Endodermal cell (in vitro differentiated cells): ENCODE results near the gene ADCY3. TPM values are rescaled to one million over a fixed set of nuclear protein-coding genes. Genes with fewer than 3 reads are reported as not detected.

Source experiments
- DNase-seq: peaks from one replicate; pipeline ENCODE4 v3.0.0-alpha.2; 2017
- H3K27ac ChIP-seq: 2 replicates; pipeline ENCODE4 v1.5.1; 2013; ENCODE audit warnings: mild to moderate bottlenecking, low read depth, low read length, moderate library complexity
- H3K27me3 ChIP-seq: 2 replicates; pipeline ENCODE4 v1.6.1; 2013; ENCODE audit warnings: mild to moderate bottlenecking, low read length, moderate library complexity; ENCODE audit not compliant: insufficient read depth, control insufficient read depth, poor library complexity, severe bottlenecking
- H3K36me3 ChIP-seq: 2 replicates; pipeline ENCODE4 v1.7.0; 2013; ENCODE audit warnings: mild to moderate bottlenecking, low read length, moderate library complexity; ENCODE audit not compliant: control insufficient read depth, insufficient read depth
- H3K4me1 ChIP-seq: one replicate; pipeline ENCODE4 v1.7.0; 2013; ENCODE audit warnings: low read length; ENCODE audit not compliant: control insufficient read depth, insufficient read depth
- H3K4me3 ChIP-seq: 2 replicates; pipeline ENCODE4 v1.5.1; 2013; ENCODE audit warnings: mild to moderate bottlenecking, low read length, moderate library complexity
- H3K9ac ChIP-seq: 2 replicates; pipeline ENCODE4 v1.6.1; 2013; ENCODE audit warnings: mild to moderate bottlenecking, low read length, moderate library complexity; ENCODE audit not compliant: poor library complexity, severe bottlenecking; ENCODE audit errors: extremely low read depth
- H3K9me3 ChIP-seq: 2 replicates; pipeline ENCODE4 v1.6.1; 2013; ENCODE audit warnings: mild to moderate bottlenecking, low read length, moderate library complexity; ENCODE audit not compliant: control insufficient read depth
- H3K27ac Mint-ChIP-seq: 2 replicates; pipeline ENCODE4 v1.8.0; 2020; ENCODE audit warnings: mixed read lengths
- H3K27me3 Mint-ChIP-seq: 2 replicates; pipeline ENCODE4 v1.8.0; 2021; ENCODE audit warnings: mild to moderate bottlenecking, mixed read lengths; ENCODE audit not compliant: insufficient read depth
- H3K36me3 Mint-ChIP-seq: 2 replicates; pipeline ENCODE4 v1.8.0; 2020; ENCODE audit warnings: low read depth, mixed read lengths
- H3K4me1 Mint-ChIP-seq: 2 replicates; pipeline ENCODE4 v1.8.0; 2020; ENCODE audit warnings: mixed read lengths
- H3K4me3 Mint-ChIP-seq: 2 replicates; pipeline ENCODE4 v1.8.0; 2020; ENCODE audit warnings: mild to moderate bottlenecking, moderate library complexity, mixed read lengths
- H3K9me3 Mint-ChIP-seq: 2 replicates; pipeline ENCODE4 v1.8.0; 2020; ENCODE audit warnings: mild to moderate bottlenecking, mixed read lengths
- WGBS, 2 experiments: methylation state at CpG; one replicate each; pipeline versions ENCODE4 v1.1.5 to v1.1.7; 2013; ENCODE audit warnings: missing lambda C conversion rate in 2 of 2, mixed read lengths in 1 of 2; ENCODE audit not compliant: insufficient coverage in 1 of 2, insufficient read length in 1 of 2; 5-methylcytosine and 5-hydroxymethylcytosine counted together
- total RNA-seq, 2 donors: library from RNA; stranded (reverse); fragmentation: NEBNext Ultra II Directional in 1 of 2; extraction: Animal tissue kit (Norgen Biotek cat#: 25700) in 1 of 2; gene quantifications; 2 replicates in 1 of 2; 3 replicates in 1 of 2; pipeline ENCODE4 v1.2.1, GENCODE V29; 2021
- TF ChIP-seq, protein P1 (sequence below): fragments of 200-600 bp; sonication (generic); conservative IDR thresholded peaks from 2 replicates; pipeline ENCODE4 v1.5.0; 2021; ENCODE audit warnings: antibody characterized with exemption, mild to moderate bottlenecking

ADCY3 gene
- total RNA-seq, 2 donors from 2014 or later = 29.8 to 41.2 TPM

DNA sequence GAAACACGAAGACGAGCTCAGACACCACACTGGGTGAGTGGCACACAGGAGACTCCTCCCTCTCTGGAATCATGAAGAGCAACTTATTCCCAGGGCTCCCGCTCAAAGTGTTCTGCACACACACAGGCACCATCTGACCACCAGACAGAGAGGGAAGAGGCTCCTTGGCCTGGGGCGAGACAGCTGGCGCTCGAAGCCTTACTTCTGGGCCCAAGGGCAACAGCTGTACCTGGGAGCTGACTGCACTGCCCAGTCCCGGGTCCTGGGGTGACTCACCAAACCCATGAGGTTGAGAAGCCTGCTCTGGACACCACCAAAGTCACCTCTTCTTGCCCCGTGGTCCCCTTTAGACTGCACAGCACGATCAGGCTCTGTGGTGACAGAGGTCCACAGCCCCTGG, 42.4 kb downstream of the ADCY3 start:
- no peaks in the 10 kb centered on the region for H3K9me3 Mint-ChIP-seq
- no peak overlapping the region for H3K4me3 ChIP-seq
- TF ChIP-seq, protein P1, sequence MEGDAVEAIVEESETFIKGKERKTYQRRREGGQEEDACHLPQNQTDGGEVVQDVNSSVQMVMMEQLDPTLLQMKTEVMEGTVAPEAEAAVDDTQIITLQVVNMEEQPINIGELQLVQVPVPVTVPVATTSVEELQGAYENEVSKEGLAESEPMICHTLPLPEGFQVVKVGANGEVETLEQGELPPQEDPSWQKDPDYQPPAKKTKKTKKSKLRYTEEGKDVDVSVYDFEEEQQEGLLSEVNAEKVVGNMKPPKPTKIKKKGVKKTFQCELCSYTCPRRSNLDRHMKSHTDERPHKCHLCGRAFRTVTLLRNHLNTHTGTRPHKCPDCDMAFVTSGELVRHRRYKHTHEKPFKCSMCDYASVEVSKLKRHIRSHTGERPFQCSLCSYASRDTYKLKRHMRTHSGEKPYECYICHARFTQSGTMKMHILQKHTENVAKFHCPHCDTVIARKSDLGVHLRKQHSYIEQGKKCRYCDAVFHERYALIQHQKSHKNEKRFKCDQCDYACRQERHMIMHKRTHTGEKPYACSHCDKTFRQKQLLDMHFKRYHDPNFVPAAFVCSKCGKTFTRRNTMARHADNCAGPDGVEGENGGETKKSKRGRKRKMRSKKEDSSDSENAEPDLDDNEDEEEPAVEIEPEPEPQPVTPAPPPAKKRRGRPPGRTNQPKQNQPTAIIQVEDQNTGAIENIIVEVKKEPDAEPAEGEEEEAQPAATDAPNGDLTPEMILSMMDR = no peak

DNA sequence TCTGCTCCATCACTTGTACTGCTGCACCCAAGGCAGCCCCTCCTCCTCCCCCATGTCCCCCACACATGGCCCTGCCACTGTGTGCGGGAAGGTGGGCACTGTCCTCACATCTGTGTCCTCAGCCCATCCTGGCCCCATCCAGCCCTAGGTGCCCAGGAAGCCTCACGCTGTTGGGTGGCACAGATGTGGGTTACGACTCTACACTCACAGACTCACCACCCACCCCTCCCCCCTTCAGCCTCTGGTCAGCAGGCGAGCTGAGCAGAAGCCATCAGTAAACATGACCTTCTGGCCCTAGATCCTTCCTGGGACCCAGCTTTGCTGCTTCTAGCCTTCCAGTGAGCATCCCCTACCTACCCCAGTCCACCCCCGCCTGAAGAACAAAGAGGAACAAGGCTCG, 43.0 kb downstream of the ADCY3 start:
- H3K27ac Mint-ChIP-seq = no peak overlapping the region
- no peaks in the 10 kb centered on the region for H3K27me3 ChIP-seq

More for the DNA sequence above, 42.4 kb downstream of the ADCY3 start:
- H3K27me3 ChIP-seq = no peaks in the 10 kb centered on the region
- Mint-ChIP-seq H3K27ac (no peak overlapping the region), H3K27me3 (no peaks in the 10 kb centered on the region), H3K4me3 (no peak overlapping the region), H3K4me1 (peaks cover 8% of the 10 kb centered on the region), H3K36me3 (no peaks in the 10 kb centered on the region)
- no peaks in the 10 kb centered on the region for H3K9me3 ChIP-seq
- no peak overlapping the region for H3K27ac ChIP-seq
- peak; percentile 33 for DNase-seq
- 85 to 95% methylated on average over 6 to 9 of the region's 9 CpGs for WGBS, 2 experiments
- no peak overlapping the region for H3K9ac ChIP-seq
- no peaks in the 10 kb centered on the region for H3K4me1 ChIP-seq
- no peaks in the 10 kb centered on the region for H3K36me3 ChIP-seq

DNA sequence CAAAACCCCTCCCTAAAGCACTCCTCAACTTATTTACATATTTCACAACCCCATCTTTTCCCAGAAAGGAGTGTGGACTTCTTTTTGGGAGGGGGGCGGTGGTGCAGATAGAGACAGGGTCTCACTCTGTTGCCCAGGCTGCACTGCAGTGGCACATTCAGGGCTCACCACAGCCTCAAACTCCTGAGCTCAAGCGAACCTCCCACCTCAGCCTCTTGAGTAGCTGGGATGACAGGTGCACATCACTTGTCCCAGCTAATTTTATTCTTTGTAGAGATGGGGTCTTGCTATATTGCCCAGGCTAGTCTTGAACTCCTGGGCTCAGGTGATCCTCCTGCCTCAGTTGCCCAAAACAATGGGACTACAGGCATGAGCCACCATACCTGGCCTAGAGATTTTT, 44.1 kb downstream of the ADCY3 start:
- no peaks in the 10 kb centered on the region for H3K9me3 Mint-ChIP-seq
- no peak overlapping the region for H3K4me3 ChIP-seq

More for the DNA sequence above, 43.0 kb downstream of the ADCY3 start:
- Histone ChIP-seq H3K4me1 (no peaks in the 10 kb centered on the region), H3K9ac (no peak overlapping the region), H3K4me3 (no peak overlapping the region), H3K9me3 (no peaks in the 10 kb centered on the region), H3K27ac (no peak overlapping the region), H3K36me3 (no peaks in the 10 kb centered on the region)
- Mint-ChIP-seq H3K4me3 (no peak overlapping the region), H3K4me1 (peaks cover 8% of the 10 kb centered on the region), H3K36me3 (no peaks in the 10 kb centered on the region), H3K9me3 (no peaks in the 10 kb centered on the region), H3K27me3 (no peaks in the 10 kb centered on the region)
- TF ChIP-seq, protein P1 = no peak
- peak; percentile 35 for DNase-seq
- 87 to 100% methylated on average over 2 to 6 of the region's 6 CpGs for WGBS, 2 experiments

More for the DNA sequence above, 44.1 kb downstream of the ADCY3 start:
- no peak overlapping the region for H3K4me3 Mint-ChIP-seq
- no peaks in the 10 kb centered on the region for H3K9me3 ChIP-seq
- no peaks in the 10 kb centered on the region for H3K27me3 ChIP-seq
- DNase-seq = peak; percentile 11
- no peak overlapping the region for H3K27ac Mint-ChIP-seq
- no peaks in the 10 kb centered on the region for H3K27me3 Mint-ChIP-seq
- no peak overlapping the region for H3K9ac ChIP-seq
- H3K4me1 Mint-ChIP-seq = peaks cover 8% of the 10 kb centered on the region
- H3K4me1 ChIP-seq = no peaks in the 10 kb centered on the region
- H3K36me3 Mint-ChIP-seq = no peaks in the 10 kb centered on the region
- 93% methylated on average over 2 of the region's 2 CpGs; no CpG with 5 or more reads in 1 of the 2 experiments for WGBS, 2 experiments
- no peaks in the 10 kb centered on the region for H3K36me3 ChIP-seq
- no peak overlapping the region for H3K27ac ChIP-seq
- TF ChIP-seq, protein P1 = no peak
